ENCODE measurements around the gene SPATA6L.

SPATA6L gene

GRCh38 chr9:4666042-4666699, at the start of gene SPATA6L:
TSS of gene SPATA6L (minus strand) at chr9:4666480. CDS start at chr9:4666250, 230 bp downstream.
- peak; percentile 2 to 28 for DNase-seq

DNA sequence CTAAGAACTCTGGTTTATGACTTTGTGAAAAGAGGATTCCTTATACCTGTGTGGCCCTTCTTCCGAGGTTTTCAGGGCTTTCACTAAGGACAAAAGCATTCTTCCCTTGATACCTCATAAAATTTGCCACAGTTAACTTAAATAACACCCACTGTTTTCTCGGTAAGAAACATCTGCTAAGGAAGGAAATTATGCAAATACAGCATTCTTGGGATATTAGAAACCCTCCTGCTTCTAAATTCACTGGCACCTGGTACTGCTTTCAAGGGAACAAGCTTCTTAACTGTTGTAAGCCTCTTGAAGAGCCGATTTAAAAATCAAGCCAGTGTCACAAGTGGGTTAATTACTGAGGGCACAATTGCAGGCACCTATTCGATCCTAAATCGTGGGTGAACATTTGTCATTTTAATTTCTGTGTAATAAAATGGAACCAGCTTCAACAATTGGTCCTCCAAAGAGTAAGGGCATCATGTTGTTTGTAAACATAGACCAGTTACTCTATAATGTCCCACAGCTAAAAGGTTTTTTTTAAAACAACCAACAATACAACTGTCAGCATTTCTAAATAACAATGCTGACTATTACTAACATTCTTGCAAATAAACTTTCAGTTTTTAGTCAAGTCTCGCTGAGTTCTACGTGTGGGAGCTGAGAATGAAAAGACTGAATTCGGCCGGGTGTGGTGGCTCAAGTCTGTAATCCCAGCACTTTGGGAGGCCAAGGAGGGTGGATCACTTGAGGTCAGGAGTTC, 48.2 kb upstream of the SPATA6L start:
- no peak for DNase-seq

DNA sequence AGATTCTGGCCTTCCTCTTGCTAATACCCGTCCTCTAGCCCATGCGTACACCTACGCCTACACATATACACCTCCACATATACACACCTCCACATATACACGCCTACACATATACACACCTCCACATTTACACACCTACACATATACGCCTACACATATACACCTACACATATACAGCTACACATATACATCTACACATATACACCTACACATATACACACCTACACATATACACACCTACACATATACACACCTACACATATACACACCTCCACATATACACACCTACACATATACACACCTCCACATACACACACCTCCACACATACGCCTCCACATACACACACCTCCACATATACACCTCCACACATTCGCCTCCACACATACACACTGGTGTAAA, 47.6 kb upstream of the SPATA6L start:
- DNase-seq: no peak

GRCh38 chr9:4709380-4709779, 43.1 kb upstream of the SPATA6L start:
- no peak for DNase-seq

DNA sequence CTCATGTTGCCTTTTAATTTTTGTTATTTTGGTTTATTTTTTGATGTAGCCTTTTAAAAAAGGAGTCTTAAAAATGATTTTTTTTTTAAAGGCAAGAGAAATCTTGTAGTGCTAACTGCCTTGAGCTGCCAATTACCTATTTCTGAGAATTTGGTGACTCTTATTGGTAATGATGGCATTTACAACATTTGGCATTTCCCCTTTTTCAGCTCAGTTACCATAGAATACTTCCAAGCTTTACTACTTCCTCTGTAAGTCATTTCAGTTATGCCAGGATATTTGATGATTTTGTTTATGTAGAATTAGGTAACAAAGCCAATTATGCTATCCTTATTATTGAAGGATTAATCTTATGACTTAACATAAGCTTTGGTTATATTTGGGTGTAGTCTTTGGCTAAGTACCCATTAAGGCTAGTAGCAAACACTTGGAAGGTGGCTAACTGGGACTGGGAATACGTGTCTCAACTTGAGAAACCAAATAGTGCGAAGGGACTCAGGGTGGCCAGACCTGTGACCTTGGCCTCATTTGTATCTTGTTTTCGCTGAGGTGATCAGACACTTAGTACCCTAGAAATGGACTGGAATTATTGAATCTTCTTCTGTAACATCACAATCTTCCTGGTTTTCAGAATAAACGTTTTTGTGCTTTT, 40.8 kb upstream of the SPATA6L start:
- no peak for DNase-seq

- DNase-seq: no peak
Observed at GRCh38 chr9:4706021-4706420, 39.7 kb upstream of the SPATA6L start.

- no peak for DNase-seq
Observed at GRCh38 chr9:4704129-4704528, 37.8 kb upstream of the SPATA6L start.

- DNase-seq: no peak
Observed at GRCh38 chr9:4701526-4701925, 35.2 kb upstream of the SPATA6L start.

DNA sequence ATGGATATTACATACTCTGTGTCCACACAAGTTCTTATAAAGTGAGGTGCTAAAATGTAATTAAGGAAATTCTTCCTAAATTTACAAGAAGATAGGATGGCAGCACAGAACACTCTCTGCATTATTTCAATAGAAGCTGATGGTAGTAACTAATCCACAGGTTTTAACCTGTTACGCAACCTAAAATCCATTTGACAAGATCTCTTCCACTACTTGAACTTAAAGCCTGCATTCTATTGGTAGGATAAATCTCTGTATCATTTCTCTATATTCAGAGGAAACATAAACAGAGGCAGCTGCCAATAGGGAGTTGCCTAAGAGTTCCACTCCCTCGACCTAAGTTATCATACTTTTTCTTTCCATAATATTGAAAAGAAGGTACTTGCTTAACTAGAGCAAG, 34.7 kb upstream of the SPATA6L start:
- no peak for DNase-seq

DNA sequence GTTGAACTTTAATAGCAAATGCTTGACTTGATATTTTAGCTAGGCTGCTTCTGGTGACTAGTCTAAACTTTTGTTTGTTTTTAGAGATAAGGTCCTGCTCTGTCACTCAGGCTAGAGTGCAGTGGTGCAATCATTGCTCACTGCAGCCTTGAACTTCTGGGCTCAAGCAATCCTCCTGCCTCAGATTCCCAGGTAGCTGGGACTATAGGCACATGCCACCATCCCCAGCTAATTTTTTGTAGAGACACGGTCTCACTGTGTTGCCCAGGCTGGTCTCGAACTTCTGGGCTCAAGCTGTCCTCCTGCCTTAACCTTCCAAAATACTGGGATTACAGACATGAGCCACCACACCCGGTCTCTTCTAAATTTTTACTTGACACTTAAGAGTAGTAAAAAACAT, 33.8 kb upstream of the SPATA6L start:
- no peak for DNase-seq

- DNase-seq: no peak
Observed at GRCh38 chr9:4691795-4692194, 25.5 kb upstream of the SPATA6L start.

DNA sequence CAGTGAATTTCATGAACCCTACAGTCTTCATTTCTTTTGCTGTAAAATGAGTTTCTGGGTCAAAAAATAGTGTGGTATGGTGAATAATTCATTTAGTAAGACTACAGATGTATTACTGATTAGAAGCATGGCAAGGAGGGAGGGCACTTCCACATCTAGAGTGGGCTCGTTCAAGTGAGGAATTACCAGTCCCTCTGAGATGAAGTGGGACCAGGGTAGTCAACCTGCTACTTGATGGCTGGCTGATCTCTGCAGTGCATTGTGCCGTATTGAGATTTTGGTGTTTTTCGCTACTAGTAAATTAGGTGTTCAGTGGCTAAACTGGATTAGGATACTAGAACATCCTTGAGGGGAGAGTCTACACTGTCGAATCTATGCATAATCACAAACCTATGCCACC, 23.9 kb upstream of the SPATA6L start:
- DNase-seq: no peak

- no peak for DNase-seq
Observed at GRCh38 chr9:4689687-4690104, 23.4 kb upstream of the SPATA6L start.

- DNase-seq: no peak
Observed at GRCh38 chr9:4689021-4689420, 22.7 kb upstream of the SPATA6L start.

- DNase-seq: no peak
Observed at GRCh38 chr9:4686584-4686983, 20.3 kb upstream of the SPATA6L start.

DNA sequence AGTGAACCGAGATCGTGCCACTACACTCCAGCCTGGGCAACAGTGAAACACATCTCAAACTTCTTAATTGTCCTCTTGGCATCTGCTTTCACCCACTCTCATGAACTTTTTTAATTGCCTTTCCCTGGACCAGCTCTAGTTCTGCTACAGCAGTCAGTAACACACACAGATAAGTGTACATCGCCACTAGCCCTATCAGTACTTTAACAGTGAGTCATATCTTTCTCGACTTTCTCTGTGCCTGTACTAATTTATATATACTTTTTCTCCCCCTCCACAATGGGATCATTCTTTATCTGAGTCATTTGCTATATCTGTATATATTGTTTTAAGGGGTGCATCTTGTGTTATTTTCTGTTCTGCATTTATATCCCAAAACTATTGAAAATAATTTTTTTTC, 19.8 kb upstream of the SPATA6L start:
- DNase-seq: no peak

GRCh38 chr9:4684820-4685219, 18.5 kb upstream of the SPATA6L start:
- no peak for DNase-seq

GRCh38 chr9:4680750-4681149, 14.5 kb upstream of the SPATA6L start:
- DNase-seq: no peak

DNA sequence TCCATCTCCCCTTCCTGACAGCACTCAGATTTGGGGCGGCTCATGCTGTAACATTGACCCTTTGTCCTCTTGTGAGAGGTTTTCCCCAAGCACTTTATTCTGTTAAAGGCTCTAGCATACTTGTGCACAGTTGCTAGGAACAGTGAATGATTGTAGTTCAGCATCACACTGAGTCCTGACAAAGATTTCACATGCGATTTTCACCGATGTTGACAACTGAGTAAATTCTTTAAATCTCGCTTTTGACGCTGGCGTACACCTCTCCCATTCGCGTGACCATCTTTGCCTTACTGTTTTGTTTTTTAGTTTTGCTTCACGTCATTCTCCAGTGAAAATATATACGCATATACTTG, 13.9 kb upstream of the SPATA6L start:
- DNase-seq: no peak

DNA sequence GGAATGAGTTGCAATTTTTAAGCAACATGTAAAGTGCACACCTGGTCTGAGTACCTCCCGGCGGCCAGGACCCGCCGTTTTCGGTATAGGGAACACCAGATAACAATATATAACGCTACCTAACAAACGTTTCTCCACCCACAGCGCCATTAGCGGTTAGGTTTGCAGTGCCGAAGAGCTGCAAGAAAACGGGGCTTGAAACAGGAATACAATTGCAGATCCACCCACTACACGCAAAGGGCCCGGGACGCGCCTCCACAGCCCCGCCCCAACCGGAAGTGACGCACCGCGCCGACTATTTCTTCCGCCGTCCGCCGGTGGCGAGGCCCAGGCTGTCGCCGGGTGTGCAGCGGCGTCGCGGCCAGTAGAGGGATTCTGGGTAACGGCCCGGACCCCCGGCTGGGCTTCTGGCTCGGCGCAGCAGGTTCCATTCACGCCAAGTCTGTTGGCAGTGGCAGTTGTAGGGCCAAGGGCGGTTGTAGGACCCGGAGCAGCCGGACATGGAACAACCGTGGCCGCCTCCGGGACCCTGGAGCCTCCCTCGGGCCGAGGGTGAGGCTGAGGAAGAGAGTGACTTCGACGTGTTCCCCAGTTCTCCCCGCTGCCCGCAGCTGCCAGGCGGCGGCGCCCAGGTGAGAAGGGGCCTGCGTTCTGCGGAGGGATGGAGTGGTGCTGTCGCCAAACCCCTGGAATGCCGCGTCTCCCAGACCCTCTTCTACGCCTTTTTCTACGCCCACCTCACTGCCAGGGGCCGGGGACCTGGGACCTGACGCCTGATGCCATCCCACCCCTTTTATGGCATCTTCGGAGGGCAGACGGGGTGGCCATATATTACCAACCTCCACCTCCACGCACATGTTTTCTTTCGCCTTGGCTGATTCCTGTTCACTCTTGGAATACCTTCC, 13.2 kb upstream of the SPATA6L start, which contains the start of gene CDC37L1:
CDC37L1 (plus strand) TSS at position 302 of the 905 bp plus-strand sequence; CDS start at position 501, 199 bp downstream.
- peak; percentile 81 to 82 for DNase-seq

DNA sequence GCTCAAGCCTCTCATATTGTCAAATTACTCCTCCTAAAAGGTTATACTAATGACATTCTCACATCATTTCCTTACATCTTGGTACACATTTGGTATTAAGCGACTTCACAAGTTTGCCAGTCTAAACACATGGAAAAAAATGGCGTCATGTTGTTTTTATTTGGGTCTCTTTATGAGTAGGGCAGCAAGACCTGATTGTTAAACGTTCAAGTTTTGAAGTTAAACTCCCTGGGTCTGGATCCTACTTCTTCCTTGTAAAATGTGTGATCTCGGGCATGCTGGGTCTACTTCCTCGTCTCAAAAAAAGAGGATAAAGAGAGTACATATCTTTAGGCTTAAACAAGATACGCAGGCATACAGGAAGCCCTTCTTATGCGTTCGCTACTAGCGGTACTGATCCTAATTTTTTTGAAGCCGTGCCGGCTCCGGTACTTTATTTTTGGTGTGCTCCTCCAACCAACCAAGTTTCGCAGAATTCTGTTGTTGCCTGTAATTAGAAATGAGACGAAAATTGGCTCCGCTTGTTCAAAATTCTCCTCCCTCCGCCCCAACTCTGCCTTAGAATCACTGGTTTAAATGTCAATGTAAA, 12.5 kb upstream of the SPATA6L start:
- peak in 1 of 2 experiments; percentile 70 for DNase-seq

- DNase-seq: no peak
Observed at GRCh38 chr9:4677392-4677791, 11.1 kb upstream of the SPATA6L start.

DNA sequence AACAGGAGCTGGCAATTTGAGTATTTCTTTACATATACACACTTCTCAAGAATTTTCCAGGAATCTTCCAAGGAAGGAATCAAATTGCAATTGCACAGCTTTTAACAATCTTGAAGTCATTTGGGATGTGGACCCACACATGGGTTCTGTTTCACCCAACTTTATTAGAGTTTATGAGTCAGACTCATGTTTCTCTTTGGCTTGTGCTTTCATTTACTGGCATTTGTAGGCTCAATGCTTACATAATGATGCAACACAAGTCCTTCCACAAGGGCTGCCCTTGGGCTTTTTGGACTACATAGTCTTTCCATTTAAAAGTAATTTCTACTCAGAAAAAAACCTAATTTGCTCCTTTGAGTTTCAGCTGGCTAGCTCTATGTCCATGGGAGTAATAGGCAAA, 8.5 kb upstream of the SPATA6L start:
- no peak for DNase-seq

All from NCI-H187 (cell line).